Astrocyte (in vitro differentiated cells and primary cell): ENCODE data around the gene CLIP2.

Experiments used
- EZH2 ChIP-seq: IDR thresholded peaks from 2 replicates; pipeline ENCODE4 v1.6.1; 2012; ENCODE audit warnings: mild to moderate bottlenecking, low read length, inconsistent platforms; ENCODE audit not compliant: insufficient read depth
- TF ChIP-seq, protein P1 (sequence below): IDR thresholded peaks from 2 replicates; pipeline ENCODE4 v1.5.1; 2011; ENCODE audit warnings: low read depth, mild to moderate bottlenecking, inconsistent platforms, low read length, moderate library complexity; ENCODE audit not compliant: insufficient read depth

DNA sequence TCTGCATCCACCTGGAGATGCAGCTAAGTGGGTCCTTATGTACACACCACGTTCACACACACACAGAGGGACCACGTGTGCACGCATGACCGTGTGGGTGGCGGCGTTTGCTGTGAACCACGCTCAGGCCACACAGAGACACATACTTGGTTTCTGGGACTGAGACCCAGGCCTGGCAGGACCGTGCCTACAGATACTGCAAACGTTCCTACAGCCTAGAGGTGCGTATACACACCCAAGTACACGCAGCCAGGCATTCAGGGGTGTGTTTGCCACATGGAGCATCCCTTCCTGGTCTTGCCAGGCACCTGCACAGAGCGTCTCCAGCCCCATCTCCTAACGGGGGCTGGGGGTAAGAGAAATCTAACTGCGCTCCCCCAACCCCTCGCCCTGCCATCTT lies 115.5 kb downstream of the CLIP2 start:
- TF ChIP-seq, protein P1, sequence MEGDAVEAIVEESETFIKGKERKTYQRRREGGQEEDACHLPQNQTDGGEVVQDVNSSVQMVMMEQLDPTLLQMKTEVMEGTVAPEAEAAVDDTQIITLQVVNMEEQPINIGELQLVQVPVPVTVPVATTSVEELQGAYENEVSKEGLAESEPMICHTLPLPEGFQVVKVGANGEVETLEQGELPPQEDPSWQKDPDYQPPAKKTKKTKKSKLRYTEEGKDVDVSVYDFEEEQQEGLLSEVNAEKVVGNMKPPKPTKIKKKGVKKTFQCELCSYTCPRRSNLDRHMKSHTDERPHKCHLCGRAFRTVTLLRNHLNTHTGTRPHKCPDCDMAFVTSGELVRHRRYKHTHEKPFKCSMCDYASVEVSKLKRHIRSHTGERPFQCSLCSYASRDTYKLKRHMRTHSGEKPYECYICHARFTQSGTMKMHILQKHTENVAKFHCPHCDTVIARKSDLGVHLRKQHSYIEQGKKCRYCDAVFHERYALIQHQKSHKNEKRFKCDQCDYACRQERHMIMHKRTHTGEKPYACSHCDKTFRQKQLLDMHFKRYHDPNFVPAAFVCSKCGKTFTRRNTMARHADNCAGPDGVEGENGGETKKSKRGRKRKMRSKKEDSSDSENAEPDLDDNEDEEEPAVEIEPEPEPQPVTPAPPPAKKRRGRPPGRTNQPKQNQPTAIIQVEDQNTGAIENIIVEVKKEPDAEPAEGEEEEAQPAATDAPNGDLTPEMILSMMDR: no peak
- no peak for TF ChIP-seq EZH2
